BJ (cell line): ENCODE data around the gene NPAS3. TPM values are rescaled to one million over a fixed set of nuclear protein-coding genes. Genes with fewer than 3 reads are reported as not detected.

Source experiments
- CTCF ChIA-PET: fragments of 350-600 bp; formaldehyde crosslinking; extraction: SDS; loops from one replicate; lab custom pipeline; 2021; ENCODE audit warnings: antibody characterized with exemption, inconsistent platforms; lab: Yijun Ruan, JAX
- POLR2A ChIA-PET: fragments of 300-600 bp; sonication (Branson Sonifier 250); formaldehyde crosslinking; extraction: SDS; loops from one replicate; lab custom pipeline; 2021; ENCODE audit warnings: antibody characterized with exemption; lab: Charles Lee
- DNase-seq: peaks from one replicate; pipeline ENCODE4 v3.0.0-alpha.2; 2011; ENCODE audit warnings: low read depth
- H3K27me3 ChIP-seq: 2 replicates; pipeline ENCODE4 v1.6.0; 2011; ENCODE audit warnings: low read length; ENCODE audit not compliant: control insufficient read depth, insufficient read depth
- H3K36me3 ChIP-seq: 2 replicates; pipeline ENCODE4 v1.5.1; 2011; ENCODE audit warnings: low read length; ENCODE audit not compliant: control insufficient read depth, insufficient read depth
- H3K4me3 ChIP-seq: 2 replicates; pipeline ENCODE4 v1.5.1; 2011; ENCODE audit warnings: low read depth, mild to moderate bottlenecking, control low read depth, low read length
- CTCF ChIP-seq: IDR thresholded peaks from 2 replicates; pipeline ENCODE4 v1.5.1; 2011; ENCODE audit warnings: low read depth, mild to moderate bottlenecking, control low read depth, inconsistent platforms, low read length, moderate library complexity; ENCODE audit not compliant: insufficient read depth
- polyA plus RNA-seq: library from polyadenylated mRNA; depleted of rRNA; stranded (reverse); fragments of >200 nt; gene quantifications from 2 replicates; pipeline ENCODE4 v1.2.3, GENCODE V29; 2011

NPAS3 gene
- polyA plus RNA-seq, 1 experiment: 0.09 TPM

GRCh38 chr14:32984241-32984930, 45.7 kb downstream of the NPAS3 start:
- Histone ChIP-seq H3K27me3 (no peaks in the 10 kb centered on the region), H3K36me3 (no peaks in the 10 kb centered on the region), H3K4me3 (no peak overlapping the region)
- CTCF ChIA-PET: no interaction called here
- no peak for DNase-seq
- no peak for TF ChIP-seq CTCF
- POLR2A ChIA-PET: no interaction called here

DNA sequence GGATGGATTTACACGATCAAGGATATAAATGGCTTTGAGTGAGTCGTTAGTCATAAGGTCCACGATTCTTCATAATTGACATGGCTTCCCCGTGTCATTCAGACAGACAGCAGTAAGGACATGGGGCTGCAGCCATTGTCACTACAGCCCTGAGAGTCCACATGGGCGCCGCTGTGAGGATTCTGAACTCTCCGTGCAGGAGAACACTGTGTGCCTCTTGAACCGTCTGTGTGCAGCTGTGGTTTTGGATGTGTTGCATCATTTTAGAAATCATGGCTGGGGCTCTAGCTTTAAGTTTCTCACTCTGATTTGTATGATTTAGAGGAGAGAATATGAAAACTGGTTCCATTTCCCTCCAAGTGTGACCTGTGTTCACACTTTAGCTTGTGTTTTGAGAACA, 47.2 kb downstream of the NPAS3 start:
- DNase-seq: no peak
- no peak for TF ChIP-seq CTCF
- H3K4me3 ChIP-seq: no peak overlapping the region
- POLR2A ChIA-PET: no interaction called here
- CTCF ChIA-PET: no interaction called here
- H3K36me3 ChIP-seq: no peaks in the 10 kb centered on the region
- H3K27me3 ChIP-seq: no peaks in the 10 kb centered on the region

- DNase-seq: peak; percentile 14
- POLR2A ChIA-PET: interaction anchor here (0.6 kb wide), 1 partner anchor 12 kb away, joined by 10 read pairs; no protein-coding TSS in a partner anchor
- CTCF ChIA-PET: no interaction called here
- no peak for TF ChIP-seq CTCF
- no peaks in the 10 kb centered on the region for H3K27me3 ChIP-seq
- no peaks in the 10 kb centered on the region for H3K36me3 ChIP-seq
- H3K4me3 ChIP-seq: no peak overlapping the region
Observed at GRCh38 chr14:32986791-32987540, 48.3 kb downstream of the NPAS3 start.

- Histone ChIP-seq H3K36me3 (no peaks in the 10 kb centered on the region), H3K4me3 (no peak overlapping the region), H3K27me3 (no peaks in the 10 kb centered on the region)
- DNase-seq: peak; percentile 18
- no peak for TF ChIP-seq CTCF
- CTCF ChIA-PET: no interaction called here
- POLR2A ChIA-PET: no interaction called here
Observed at GRCh38 chr14:32991691-32992090, 53.0 kb downstream of the NPAS3 start.

- POLR2A ChIA-PET: no interaction called here
- DNase-seq: no peak
- Histone ChIP-seq H3K4me3 (no peak overlapping the region), H3K27me3 (no peaks in the 10 kb centered on the region), H3K36me3 (no peaks in the 10 kb centered on the region)
- no peak for TF ChIP-seq CTCF
- CTCF ChIA-PET: no interaction called here
Observed at GRCh38 chr14:32993921-32994320, 55.2 kb downstream of the NPAS3 start.
